Endodermal cell (in vitro differentiated cells): ENCODE measurements around the gene CDKN1C. TPM values are rescaled to one million over a fixed set of nuclear protein-coding genes. Genes with fewer than 3 reads are reported as not detected.

Source experiments
- DNase-seq: peaks from one replicate; pipeline ENCODE4 v3.0.0-alpha.2; 2017
- H3K27ac ChIP-seq: 2 replicates; pipeline ENCODE4 v1.5.1; 2013; ENCODE audit warnings: mild to moderate bottlenecking, low read depth, low read length, moderate library complexity
- H3K27me3 ChIP-seq: 2 replicates; pipeline ENCODE4 v1.6.1; 2013; ENCODE audit warnings: mild to moderate bottlenecking, low read length, moderate library complexity; ENCODE audit not compliant: insufficient read depth, control insufficient read depth, poor library complexity, severe bottlenecking
- H3K36me3 ChIP-seq: 2 replicates; pipeline ENCODE4 v1.7.0; 2013; ENCODE audit warnings: mild to moderate bottlenecking, low read length, moderate library complexity; ENCODE audit not compliant: control insufficient read depth, insufficient read depth
- H3K4me1 ChIP-seq: one replicate; pipeline ENCODE4 v1.7.0; 2013; ENCODE audit warnings: low read length; ENCODE audit not compliant: control insufficient read depth, insufficient read depth
- H3K4me3 ChIP-seq: 2 replicates; pipeline ENCODE4 v1.5.1; 2013; ENCODE audit warnings: mild to moderate bottlenecking, low read length, moderate library complexity
- H3K9ac ChIP-seq: 2 replicates; pipeline ENCODE4 v1.6.1; 2013; ENCODE audit warnings: mild to moderate bottlenecking, low read length, moderate library complexity; ENCODE audit not compliant: poor library complexity, severe bottlenecking; ENCODE audit errors: extremely low read depth
- H3K9me3 ChIP-seq: 2 replicates; pipeline ENCODE4 v1.6.1; 2013; ENCODE audit warnings: mild to moderate bottlenecking, low read length, moderate library complexity; ENCODE audit not compliant: control insufficient read depth
- H3K27ac Mint-ChIP-seq: 2 replicates; pipeline ENCODE4 v1.8.0; 2020; ENCODE audit warnings: mixed read lengths
- H3K27me3 Mint-ChIP-seq: 2 replicates; pipeline ENCODE4 v1.8.0; 2021; ENCODE audit warnings: mild to moderate bottlenecking, mixed read lengths; ENCODE audit not compliant: insufficient read depth
- H3K36me3 Mint-ChIP-seq: 2 replicates; pipeline ENCODE4 v1.8.0; 2020; ENCODE audit warnings: low read depth, mixed read lengths
- H3K4me1 Mint-ChIP-seq: 2 replicates; pipeline ENCODE4 v1.8.0; 2020; ENCODE audit warnings: mixed read lengths
- H3K4me3 Mint-ChIP-seq: 2 replicates; pipeline ENCODE4 v1.8.0; 2020; ENCODE audit warnings: mild to moderate bottlenecking, moderate library complexity, mixed read lengths
- H3K9me3 Mint-ChIP-seq: 2 replicates; pipeline ENCODE4 v1.8.0; 2020; ENCODE audit warnings: mild to moderate bottlenecking, mixed read lengths
- WGBS, 2 experiments: methylation state at CpG; one replicate each; pipeline versions ENCODE4 v1.1.5 to v1.1.7; 2013; ENCODE audit warnings: missing lambda C conversion rate in 2 of 2, mixed read lengths in 1 of 2; ENCODE audit not compliant: insufficient coverage in 1 of 2, insufficient read length in 1 of 2; 5-methylcytosine and 5-hydroxymethylcytosine counted together
- total RNA-seq, 2 donors: library from RNA; stranded (reverse); fragmentation: NEBNext Ultra II Directional in 1 of 2; extraction: Animal tissue kit (Norgen Biotek cat#: 25700) in 1 of 2; gene quantifications; 2 replicates in 1 of 2; 3 replicates in 1 of 2; pipeline ENCODE4 v1.2.1, GENCODE V29; 2021
- TF ChIP-seq, protein P1 (sequence below): fragments of 200-600 bp; sonication (generic); conservative IDR thresholded peaks from 2 replicates; pipeline ENCODE4 v1.5.0; 2021; ENCODE audit warnings: antibody characterized with exemption, mild to moderate bottlenecking

The CDKN1C gene
- total RNA-seq, 2 donors from 2014 or later = 37.6 to 60.9 TPM

DNA sequence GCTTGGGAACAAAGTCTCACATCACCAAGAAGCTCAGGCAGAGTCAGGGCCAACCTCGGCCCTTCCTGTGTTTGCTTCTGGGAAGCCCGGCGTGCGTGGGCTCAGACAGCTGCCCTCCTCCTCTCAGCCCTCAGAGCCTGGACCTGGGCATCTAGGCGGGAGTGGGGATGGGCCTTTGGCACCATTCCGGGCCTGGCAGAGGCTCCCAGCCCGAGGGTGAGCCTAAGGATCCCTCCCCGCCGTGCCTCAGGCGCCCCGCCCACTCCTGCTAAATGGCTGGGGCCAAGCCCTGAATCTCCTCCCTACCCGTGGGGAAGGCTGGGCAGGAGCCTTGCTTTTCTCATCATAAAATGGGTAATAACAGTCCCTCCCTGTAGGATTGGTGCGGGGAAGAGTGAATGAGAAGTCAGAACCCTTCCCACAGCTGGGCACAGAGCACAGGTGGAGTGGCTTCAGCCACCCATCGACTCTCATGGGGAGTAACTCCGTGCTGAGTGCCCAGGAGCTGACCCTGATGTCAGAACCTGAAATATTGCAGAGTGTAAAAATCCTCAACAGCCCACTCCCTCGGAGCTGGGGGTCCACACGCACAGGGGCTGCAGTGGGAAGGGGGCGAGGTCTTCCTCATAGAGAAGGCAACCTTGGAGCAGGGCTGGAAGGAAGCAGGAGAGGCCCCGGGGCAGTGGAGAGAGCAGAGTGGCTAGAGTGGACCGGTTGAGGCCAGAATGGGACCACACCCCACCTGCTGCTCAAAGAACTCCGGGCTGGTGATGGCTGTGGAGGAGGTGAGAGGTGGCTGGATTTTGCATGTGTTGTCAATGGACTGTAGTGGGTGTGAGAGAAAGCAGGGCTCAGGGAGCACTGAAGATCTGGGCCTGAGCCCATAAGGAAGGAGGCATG is 18.8 kb upstream of the CDKN1C start:
- H3K9ac ChIP-seq = no peak overlapping the region
- peak overlapping the region; percentile 9 for H3K4me3 Mint-ChIP-seq
- H3K4me3 ChIP-seq = no peak overlapping the region
- no peaks in the 10 kb centered on the region for H3K27me3 ChIP-seq
- peaks cover 4% of the 10 kb centered on the region for H3K4me1 ChIP-seq
- no peaks in the 10 kb centered on the region for H3K36me3 ChIP-seq
- no peaks in the 10 kb centered on the region for H3K9me3 ChIP-seq
- H3K27ac Mint-ChIP-seq = no peak overlapping the region
- peaks cover 4% of the 10 kb centered on the region for H3K4me1 Mint-ChIP-seq
- H3K36me3 Mint-ChIP-seq = peaks cover 23% of the 10 kb centered on the region
- H3K27me3 Mint-ChIP-seq = peaks cover 15% of the 10 kb centered on the region
- peaks cover 14% of the 10 kb centered on the region for H3K9me3 Mint-ChIP-seq
- no peak overlapping the region for H3K27ac ChIP-seq
- TF ChIP-seq, protein P1, sequence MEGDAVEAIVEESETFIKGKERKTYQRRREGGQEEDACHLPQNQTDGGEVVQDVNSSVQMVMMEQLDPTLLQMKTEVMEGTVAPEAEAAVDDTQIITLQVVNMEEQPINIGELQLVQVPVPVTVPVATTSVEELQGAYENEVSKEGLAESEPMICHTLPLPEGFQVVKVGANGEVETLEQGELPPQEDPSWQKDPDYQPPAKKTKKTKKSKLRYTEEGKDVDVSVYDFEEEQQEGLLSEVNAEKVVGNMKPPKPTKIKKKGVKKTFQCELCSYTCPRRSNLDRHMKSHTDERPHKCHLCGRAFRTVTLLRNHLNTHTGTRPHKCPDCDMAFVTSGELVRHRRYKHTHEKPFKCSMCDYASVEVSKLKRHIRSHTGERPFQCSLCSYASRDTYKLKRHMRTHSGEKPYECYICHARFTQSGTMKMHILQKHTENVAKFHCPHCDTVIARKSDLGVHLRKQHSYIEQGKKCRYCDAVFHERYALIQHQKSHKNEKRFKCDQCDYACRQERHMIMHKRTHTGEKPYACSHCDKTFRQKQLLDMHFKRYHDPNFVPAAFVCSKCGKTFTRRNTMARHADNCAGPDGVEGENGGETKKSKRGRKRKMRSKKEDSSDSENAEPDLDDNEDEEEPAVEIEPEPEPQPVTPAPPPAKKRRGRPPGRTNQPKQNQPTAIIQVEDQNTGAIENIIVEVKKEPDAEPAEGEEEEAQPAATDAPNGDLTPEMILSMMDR = no peak
- no peak for DNase-seq
- WGBS, 2 experiments = 84 to 88% methylated on average over 11 to 21 of the region's 21 CpGs

DNA sequence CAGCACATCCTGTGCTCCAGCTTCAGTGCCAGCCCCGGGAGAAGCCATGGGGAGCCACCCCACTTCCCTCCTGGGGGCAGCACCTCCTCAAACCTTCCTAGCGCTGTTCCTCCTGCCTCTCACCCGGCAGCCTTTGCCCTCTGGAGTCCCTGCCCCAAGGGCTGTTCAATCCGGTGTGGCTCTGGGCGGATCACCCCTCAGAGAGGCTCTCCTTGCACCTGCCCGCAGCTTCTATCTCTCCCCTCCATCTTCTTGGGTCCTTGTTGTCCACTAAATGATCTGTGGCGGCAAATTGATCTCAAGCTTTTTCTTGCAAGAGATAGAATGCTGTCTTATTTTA is 18.1 kb upstream of the CDKN1C start:
- Mint-ChIP-seq H3K36me3 (peaks cover 23% of the 10 kb centered on the region), H3K4me3 (peak overlapping the region; percentile 9), H3K27me3 (peaks cover 21% of the 10 kb centered on the region), H3K27ac (no peak overlapping the region), H3K4me1 (peaks cover 4% of the 10 kb centered on the region), H3K9me3 (peaks cover 14% of the 10 kb centered on the region)
- no peaks in the 10 kb centered on the region for H3K9me3 ChIP-seq
- H3K27ac ChIP-seq = no peak overlapping the region
- no peak for DNase-seq
- H3K4me3 ChIP-seq = no peak overlapping the region
- no peaks in the 10 kb centered on the region for H3K27me3 ChIP-seq
- WGBS, 2 experiments = 66 to 78% methylated on average over 7 of the region's 7 CpGs
- no peaks in the 10 kb centered on the region for H3K36me3 ChIP-seq
- H3K4me1 ChIP-seq = peaks cover 4% of the 10 kb centered on the region
- H3K9ac ChIP-seq = no peak overlapping the region
- TF ChIP-seq, protein P1 = no peak

- H3K36me3 Mint-ChIP-seq = peaks cover 23% of the 10 kb centered on the region
- H3K27ac ChIP-seq = no peak overlapping the region
- peak overlapping the region; percentile 20 for H3K9ac ChIP-seq
- H3K4me1 Mint-ChIP-seq = peaks cover 4% of the 10 kb centered on the region
- peak overlapping the region; percentile 80 for H3K4me3 ChIP-seq
- H3K27me3 Mint-ChIP-seq = peaks cover 24% of the 10 kb centered on the region
- H3K9me3 ChIP-seq = no peaks in the 10 kb centered on the region
- peaks cover 14% of the 10 kb centered on the region for H3K9me3 Mint-ChIP-seq
- WGBS, 2 experiments = 77 to 82% methylated on average over 12 to 23 of the region's 23 CpGs
- H3K27me3 ChIP-seq = no peaks in the 10 kb centered on the region
- H3K4me1 ChIP-seq = peaks cover 4% of the 10 kb centered on the region
- peak overlapping the region; percentile 61 for H3K4me3 Mint-ChIP-seq
- TF ChIP-seq, protein P1 = peak; percentile 24
- no peaks in the 10 kb centered on the region for H3K36me3 ChIP-seq
- DNase-seq = peak; percentile 76
- no peak overlapping the region for H3K27ac Mint-ChIP-seq
These were observed 17.5 kb upstream of the CDKN1C start for GRCh38 chr11:2902784-2903671.
